Measurements from ENCODE around the gene RYR2.

GRCh38 chr1:237033061-237033460, 8.9 kb upstream of the RYR2 start:
- TF ChIP-seq CTCF (IDR thresholded peaks at IDR 0.05) (no peak), POLR2A (IDR thresholded peaks at IDR 0.05) (no peak), EP300 (IDR thresholded peaks at IDR 0.05) (no peak)

All from tibial nerve (tissue), 4 donors.